GM12878 (cell line): ENCODE measurements around the gene UFC1. TPM values are rescaled to one million over a fixed set of nuclear protein-coding genes. Genes with fewer than 3 reads are reported as not detected.
A peak's percentile ranks its signal among the peaks of the same experiment; 100 is the strongest.

ENCODE experiments used
- ATAC-seq: fragments of 200-7000 bp; cut with Tn5 transposase; 3 replicates; pipeline ENCODE4 v1.9.1; 2020; ENCODE audit warnings: mild to moderate bottlenecking, moderate library complexity
- BruUV-seq: library from RNA; stranded (reverse); fragments of 400-500 nt; replicated peaks from 2 replicates; lab custom pipeline; 2021; lab: Mats Ljungman, UMichigan
- CTCF ChIA-PET: fragments of 300-600 bp; sonication (Branson Sonifier 250); formaldehyde crosslinking; extraction: SDS; loops from one replicate; lab custom pipeline; 2021; ENCODE audit warnings: inconsistent platforms; lab: Yijun Ruan, JAX
- POLR2A ChIA-PET: fragments of 350-600 bp; formaldehyde crosslinking; extraction: SDS; loops from one replicate; lab custom pipeline; 2021; ENCODE audit warnings: inconsistent platforms; lab: Charles Lee
- RAD21 ChIA-PET: fragments of 300-600 bp; sonication (Branson Sonifier 250); formaldehyde crosslinking; loops from one replicate; lab custom pipeline; 2023; ENCODE audit warnings: antibody characterized with exemption; ENCODE audit not compliant: unreplicated experiment; lab: Charles Lee
- SMC1A ChIA-PET: fragments of 300-600 bp; sonication (Branson Sonifier 250); formaldehyde crosslinking; loops from one replicate; lab custom pipeline; 2023; ENCODE audit not compliant: unreplicated experiment, uncharacterized antibody; lab: Charles Lee
- DNase-seq: peaks from one replicate; pipeline ENCODE4 v3.0.0-alpha.2; 2011; ENCODE audit warnings: low read depth, low spot score
- FAIRE-seq: peaks from 3 replicates; lab custom pipeline; 2011; peaks lifted over from hg19 to GRCh38; lab: Jason Lieb, UNC
- H2AFZ ChIP-seq: 2 replicates; pipeline ENCODE4 v1.6.0; 2011; ENCODE audit warnings: low read depth, low read length, control low read depth; ENCODE audit not compliant: control insufficient read depth
- H3K27ac ChIP-seq: 2 replicates; pipeline ENCODE4 v1.5.1; 2011; ENCODE audit warnings: control low read depth; ENCODE audit not compliant: control insufficient read depth, insufficient read depth
- H3K27me3 ChIP-seq, 2 experiments: replicated peaks in 1 of 2; 2 replicates each; pipeline versions ENCODE4 v1.6.0 to v1.6.1; 2011; ENCODE audit warnings: low read length in 1 of 2; ENCODE audit not compliant: control insufficient read depth in 2 of 2, insufficient read depth in 2 of 2
- H3K36me3 ChIP-seq, 2 experiments: 2 replicates each; pipeline ENCODE4 v1.5.1; 2011; ENCODE audit warnings: low read length in 1 of 2; ENCODE audit not compliant: control insufficient read depth in 2 of 2, insufficient read depth in 2 of 2
- H3K4me1 ChIP-seq: 2 replicates; pipeline ENCODE4 v1.6.1; 2011; ENCODE audit warnings: mild to moderate bottlenecking, low read length, moderate library complexity, mixed read lengths; ENCODE audit not compliant: control insufficient read depth, insufficient read depth
- H3K4me2 ChIP-seq: 2 replicates; pipeline ENCODE4 v1.6.0; 2011; ENCODE audit warnings: control low read depth; ENCODE audit not compliant: control insufficient read depth, insufficient read depth
- H3K4me3 ChIP-seq: fragments of 200-600 bp; sonication (generic); 2 replicates; pipeline ENCODE4 v1.5.1; 2016
- H3K79me2 ChIP-seq: 2 replicates; pipeline ENCODE4 v1.6.0; 2011; ENCODE audit warnings: low read length; ENCODE audit not compliant: control insufficient read depth, insufficient read depth
- H3K9ac ChIP-seq: 2 replicates; pipeline ENCODE4 v1.8.0; 2011; ENCODE audit warnings: low read length, control low read depth, mixed read lengths; ENCODE audit not compliant: control insufficient read depth, insufficient read depth
- H3K9me3 ChIP-seq: replicated peaks from 3 replicates; pipeline ENCODE4 v1.5.1; 2011; ENCODE audit warnings: mild to moderate bottlenecking, low read length; ENCODE audit not compliant: control insufficient read depth, insufficient read depth
- H4K20me1 ChIP-seq: 2 replicates; pipeline ENCODE4 v1.6.0; 2011; ENCODE audit not compliant: control insufficient read depth, insufficient read depth
- ATF2 ChIP-seq: IDR thresholded peaks from 2 replicates; pipeline ENCODE4 v1.6.1; 2012; ENCODE audit warnings: low read length, inconsistent platforms
- BHLHE40 ChIP-seq, 2 experiments: fragments of 450-650 bp in 1 of 2; IDR thresholded peaks; 2 replicates each; pipeline ENCODE4 v1.6.1; 2011 to 2017; ENCODE audit warnings: low read depth in 2 of 2, borderline replicate concordance in 1 of 2, improper control_type of control experiment in 1 of 2, low read length in 1 of 2, mild to moderate bottlenecking in 1 of 2
- TCF12 ChIP-seq: IDR thresholded peaks from 2 replicates; pipeline ENCODE4 v1.6.1; 2011; ENCODE audit warnings: low read depth, mild to moderate bottlenecking, low read length
- WGBS: methylation state at CpG from one replicate; pipeline ENCODE4 v1.1.6; 2016; ENCODE audit warnings: low lambda C conversion rate; ENCODE audit not compliant: insufficient replicate concordance, insufficient coverage; ENCODE audit errors: missing lambda C conversion rate; 5-methylcytosine and 5-hydroxymethylcytosine counted together
- in situ Hi-C: fragments of 300-500 bp; cut with MboI; formaldehyde crosslinking; loops from 9 replicates; pipeline ENCODE4 v1.14.3; 2018; ENCODE audit warnings: mixed read lengths
- intact Hi-C: fragments of 100-400 bp; cut with micrococcal nuclease; formaldehyde crosslinking; loops from one replicate; pipeline ENCODE4 v1.14.2; 2022; ENCODE audit not compliant: unreplicated experiment
- polyA plus RNA-seq, 11 experiments: library from polyadenylated mRNA; depleted of rRNA in 4 of 11; unstranded in 6 of 11; stranded (reverse) in 5 of 11; fragments of >200 nt; fragmentation: Nextera tagmentation in 4 of 11; fragmentation: Illumina TruSeq in 1 of 11; extraction: Ambion mirVana in 4 of 11; extraction: Trizol in 1 of 11; gene quantifications; 1 replicate in 1 of 11; 2 replicates in 10 of 11; pipeline versions ENCODE4 v1.2.1 to v1.2.3, GENCODE V29; 2011 to 2016; ENCODE audit warnings: inconsistent platforms in 2 of 11, missing spikeins in 2 of 11, low read depth in 1 of 11
- total RNA-seq, 4 experiments: library from RNA; depleted of rRNA in 3 of 4; stranded (reverse); fragments of >200 nt in 3 of 4; fragmentation: Illumina TruSeq in 1 of 4; extraction: Trizol in 1 of 4; gene quantifications; 2 replicates each; pipeline versions ENCODE4 v1.2.1 to v1.2.3, GENCODE V29; 2013 to 2021

Gene UFC1
- total and polyA plus RNA-seq, 10 of the 15 experiments (the other 5 are each of a cell fraction or from before 2014, with no cell fraction given), result 95.9 to 239 (median 151) TPM

DNA sequence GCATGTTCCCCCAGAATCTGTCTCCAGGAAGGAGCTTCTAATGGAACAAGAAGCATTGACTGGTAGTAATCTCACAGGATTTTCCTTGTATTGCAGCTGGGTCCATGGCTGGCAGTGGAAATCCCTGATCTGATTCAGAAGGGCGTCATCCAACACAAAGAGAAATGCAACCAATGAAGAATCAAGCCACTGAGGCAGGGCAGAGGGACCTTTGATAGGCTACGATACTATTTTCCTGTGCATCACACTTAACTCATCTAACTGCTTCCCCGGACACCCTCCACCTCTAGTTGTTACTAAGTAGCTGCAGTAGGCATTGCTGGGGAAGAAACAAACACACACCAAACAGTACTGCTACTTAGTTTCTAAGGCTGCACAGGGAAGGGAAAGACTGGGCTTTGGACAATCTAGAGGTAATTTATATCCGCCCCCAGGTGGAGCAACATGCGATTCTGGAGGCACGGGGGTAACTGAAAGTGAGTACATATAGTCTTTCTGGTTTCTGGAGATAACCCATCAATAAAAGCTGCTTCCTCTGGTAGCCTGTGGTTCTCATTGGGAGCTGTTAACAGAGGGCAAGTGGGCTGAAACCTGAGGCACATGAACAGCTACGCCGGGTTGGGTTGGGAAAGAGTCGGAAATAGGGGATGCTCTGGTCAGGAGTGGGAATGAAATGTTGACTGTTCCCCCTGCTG lies 4.7 kb downstream of the UFC1 start:
- Histone ChIP-seq H3K27ac (peak overlapping the region; percentile 68; the same call in 1 of the 2 replicates), H3K4me1 (peaks cover 17% of the 10 kb centered on the region), H3K36me3 (peaks cover 0 to 12% of the 10 kb centered on the region in 2 experiments), H4K20me1 (no peaks in the 10 kb centered on the region), H3K9ac (no peak overlapping the region), H3K4me3 (peak overlapping the region; percentile 83; the same call in 1 of the 2 replicates), H3K79me2 (peaks cover 24% of the 10 kb centered on the region), H3K27me3 (no peaks in the 10 kb centered on the region), H3K4me2 (peak overlapping the region; percentile 83), H2AFZ (0 out of 2 replicates have a peak overlapping the region, but pooled peaks have one; percentile 82), H3K9me3 (no peaks in the 10 kb centered on the region)
- no peak for FAIRE-seq
- SMC1A ChIA-PET, result interaction anchor here (0.6 to 1.5 kb wide), 5 partner anchors 8 to 227 kb away, joined by 3 to 6 read pairs (median 3); partner anchors contain the start of gene PPOX
- in situ Hi-C loops (no loop called here), intact Hi-C loops (no loop called here)
- no peak for ATAC-seq
- RAD21 ChIA-PET, result interaction anchor here (0.8 to 1.3 kb wide), 3 partner anchors 46 to 161 kb away, joined by 3 to 4 read pairs (median 3); no protein-coding TSS in a partner anchor
- CTCF ChIA-PET, result interaction anchor here (0.8 to 2.2 kb wide), 14 partner anchors 8 to 225 kb away, joined by 3 to 18 read pairs (median 4); partner anchors contain the start of genes B4GALT3, PPOX and USF1
- BruUV-seq, result TSS peak; percentile 9
- TF ChIP-seq BHLHE40 (IDR thresholded peaks at IDR 0.05; ENCODE audit: borderline replicate concordance in 1 of 2, low read depth in 2 of 2, low read length in 1 of 2) (no peak), ATF2 (no peak), TCF12 (no peak)
- DNase-seq, result no peak
- POLR2A ChIA-PET, result interaction anchor here (0.8 to 2.2 kb wide), 4 partner anchors 9 to 25 kb away, joined by 3 to 8 read pairs (median 4); no protein-coding TSS in a partner anchor
- 31% methylated on average over 9 of the region's 9 CpGs for WGBS
